HCT116 (cell line): ENCODE data around the gene TECPR1. TPM values are rescaled to one million over a fixed set of nuclear protein-coding genes. Genes with fewer than 3 reads are reported as not detected.

ENCODE experiments used
- ATAC-seq: fragments of 200-7000 bp; cut with Tn5 transposase; 2 replicates; pipeline ENCODE4 v1.9.1; 2020; ENCODE audit warnings: mild to moderate bottlenecking, moderate library complexity
- BruUV-seq: library from RNA; stranded (reverse); fragments of 400-500 nt; replicated peaks from 2 replicates; lab custom pipeline; 2021; lab: Mats Ljungman, UMichigan
- CTCF ChIA-PET: fragments of 300-600 bp; sonication (Branson Sonifier 250); formaldehyde crosslinking; loops from one replicate; lab custom pipeline; 2021; ENCODE audit warnings: antibody characterized with exemption; lab: Charles Lee
- POLR2A ChIA-PET: fragments of 300-600, 350-600 bp; sonication (Branson Sonifier 250); formaldehyde crosslinking; loops from one replicate; lab custom pipeline; 2021; ENCODE audit warnings: antibody characterized with exemption; lab: Charles Lee
- RAD21 ChIA-PET, 2 experiments: fragments of 300-600 bp; sonication (Branson Sonifier 250); formaldehyde crosslinking; loops; one replicate each; lab custom pipeline; 2023; ENCODE audit warnings: low total read pairs in 2 of 2; ENCODE audit not compliant: uncharacterized antibody in 2 of 2, unreplicated experiment in 2 of 2, low non-redundant PET in 1 of 2; lab: Charles Lee
- DNase-seq: peaks from one replicate; pipeline ENCODE4 v3.0.0-alpha.2; 2010; ENCODE audit warnings: low read depth, low spot score
- H2AFZ ChIP-seq: fragments of 200-600 bp; shearing (Covaris generic), sonication (generic); 2 replicates; pipeline ENCODE4 v1.6.1; 2017; ENCODE audit warnings: low read depth, mixed run types, mixed read lengths, antibody characterized with exemption, low read length; ENCODE audit not compliant: poor library complexity, severe bottlenecking
- H3K27ac ChIP-seq: 2 replicates; pipeline ENCODE4 v1.5.1; 2012; ENCODE audit warnings: low read depth, low read length
- H3K27me3 ChIP-seq: fragments of 200-600 bp; sonication (generic); 2 replicates; pipeline ENCODE4 v1.6.1; 2016; ENCODE audit warnings: mixed run types, low read length, mixed read lengths; ENCODE audit not compliant: insufficient read depth
- H3K36me3 ChIP-seq, 2 experiments: fragments of 200-500 bp in 1 of 2; fragments of 200-600 bp in 1 of 2; sonication (Bioruptor generic) in 1 of 2; sonication (generic) in 1 of 2; 2 replicates each; pipeline versions ENCODE4 v1.5.1 to v1.6.1; 2014 to 2016; ENCODE audit warnings: low read length in 2 of 2, inconsistent platforms in 1 of 2, mixed read lengths in 1 of 2, mixed run types in 1 of 2; ENCODE audit not compliant: insufficient read depth in 2 of 2, control insufficient read depth in 1 of 2
- H3K4me1 ChIP-seq, 2 experiments: fragments of 200-600 bp in 1 of 2; sonication (generic) in 1 of 2; 2 replicates each; pipeline versions ENCODE4 v1.5.1 to v1.6.1; 2012 to 2017; ENCODE audit warnings: low read length in 2 of 2, inconsistent platforms in 1 of 2, mild to moderate bottlenecking in 1 of 2, mixed read lengths in 1 of 2, mixed run types in 1 of 2, moderate library complexity in 1 of 2; ENCODE audit not compliant: insufficient read depth in 2 of 2, control insufficient read depth in 1 of 2
- H3K4me2 ChIP-seq: fragments of 200-600 bp; sonication (generic); 2 replicates; pipeline ENCODE4 v1.6.1; 2017; ENCODE audit warnings: mixed run types, low read length, mixed read lengths
- H3K4me3 ChIP-seq, 2 experiments: fragments of 200-600 bp in 1 of 2; sonication (generic) in 1 of 2; replicated peaks in 1 of 2; 2 replicates each; pipeline ENCODE4 v1.5.1; 2011 to 2016; ENCODE audit warnings: low read length in 2 of 2, control low read depth in 1 of 2, low read depth in 1 of 2, mild to moderate bottlenecking in 1 of 2, mixed read lengths in 1 of 2, mixed run types in 1 of 2
- H3K79me2 ChIP-seq: fragments of 200-600 bp; sonication (generic); 2 replicates; pipeline ENCODE4 v1.6.1; 2017; ENCODE audit warnings: mild to moderate bottlenecking, mixed run types, low read length, moderate library complexity, mixed read lengths; ENCODE audit not compliant: insufficient read depth
- H3K9ac ChIP-seq: fragments of 200-600 bp; sonication (generic); 2 replicates; pipeline ENCODE4 v1.6.1; 2016; ENCODE audit warnings: low read length, mixed read lengths
- H3K9me2 ChIP-seq: fragments of 200-600 bp; sonication (generic), shearing (Covaris generic); 2 replicates; pipeline ENCODE4 v1.6.1; 2017; ENCODE audit warnings: mixed run types, mild to moderate bottlenecking, moderate library complexity; ENCODE audit not compliant: insufficient read depth
- H3K9me3 ChIP-seq, 2 experiments: fragments of 200-500 bp in 1 of 2; fragments of 200-600 bp in 1 of 2; sonication (Bioruptor generic) in 1 of 2; sonication (generic) in 1 of 2; 2 replicates each; pipeline ENCODE4 v1.6.1; 2014 to 2017; ENCODE audit warnings: low read length in 2 of 2, mixed read lengths in 2 of 2, inconsistent platforms in 1 of 2, low read depth in 1 of 2, mild to moderate bottlenecking in 1 of 2, mixed run types in 1 of 2, moderate library complexity in 1 of 2; ENCODE audit not compliant: control insufficient read depth in 1 of 2, insufficient read depth in 1 of 2
- H4K20me1 ChIP-seq: fragments of 200-600 bp; sonication (generic), shearing (Covaris generic); 2 replicates; pipeline ENCODE4 v1.6.1; 2017; ENCODE audit warnings: mixed run types, mild to moderate bottlenecking, moderate library complexity; ENCODE audit not compliant: insufficient read depth
- CEBPB ChIP-seq: IDR thresholded peaks from 2 replicates; pipeline ENCODE4 v1.6.1; 2012; ENCODE audit warnings: low read depth
- ELF1 ChIP-seq: IDR thresholded peaks from 2 replicates; pipeline ENCODE4 v1.6.1; 2012; ENCODE audit warnings: low read depth, borderline replicate concordance
- RAD21 ChIP-seq: IDR thresholded peaks from 2 replicates; pipeline ENCODE4 v1.6.1; 2012; ENCODE audit warnings: low read depth, mild to moderate bottlenecking
- SRF ChIP-seq: IDR thresholded peaks from 2 replicates; pipeline ENCODE4 v1.6.1; 2012; ENCODE audit warnings: low read depth
- TCF7L2 ChIP-seq: IDR thresholded peaks from 2 replicates; pipeline ENCODE4 v1.7.0; 2011; ENCODE audit warnings: borderline replicate concordance, inconsistent platforms; ENCODE audit not compliant: insufficient read depth, insufficient read length; ENCODE audit errors: extremely low read depth
- YY1 ChIP-seq: IDR thresholded peaks from 2 replicates; pipeline ENCODE4 v1.6.1; 2011; ENCODE audit warnings: low read length, low read depth, moderate library complexity, mild to moderate bottlenecking; ENCODE audit not compliant: insufficient replicate concordance; ENCODE audit errors: extremely low read depth
- ZNF274 ChIP-seq: fragments of 200-500 bp; sonication (Bioruptor generic); IDR thresholded peaks from 2 replicates; pipeline ENCODE4 v1.6.1; 2014; ENCODE audit warnings: mild to moderate bottlenecking, low read depth, low read length, inconsistent platforms
- intact Hi-C: fragments of 100-400 bp; cut with micrococcal nuclease; formaldehyde crosslinking; loops from 2 replicates; pipeline ENCODE4 v1.10.0; 2022
- total RNA-seq: library from RNA; stranded (reverse); gene quantifications from one replicate; pipeline ENCODE4 v1.2.1, GENCODE V29; 2021; ENCODE audit not compliant: unreplicated experiment
- TF ChIP-seq, protein P1 (sequence below), 3 experiments: fragments of 200-600 bp in 1 of 3; sonication (generic) in 1 of 3; IDR thresholded peaks in 2 of 3; conservative IDR thresholded peaks in 1 of 3; 2 replicates each; pipeline ENCODE4 v1.5.1; 2012 to 2017; ENCODE audit warnings: low read depth in 2 of 3, low read length in 2 of 3, antibody characterized with exemption in 1 of 3, borderline replicate concordance in 1 of 3, control low read depth in 1 of 3, mild to moderate bottlenecking in 1 of 3, mixed read lengths in 1 of 3, mixed run types in 1 of 3, moderate library complexity in 1 of 3; ENCODE audit not compliant: insufficient read depth in 1 of 3

The TECPR1 gene
- total RNA-seq, 1 experiment from 2014 or later: 19.9 TPM

DNA sequence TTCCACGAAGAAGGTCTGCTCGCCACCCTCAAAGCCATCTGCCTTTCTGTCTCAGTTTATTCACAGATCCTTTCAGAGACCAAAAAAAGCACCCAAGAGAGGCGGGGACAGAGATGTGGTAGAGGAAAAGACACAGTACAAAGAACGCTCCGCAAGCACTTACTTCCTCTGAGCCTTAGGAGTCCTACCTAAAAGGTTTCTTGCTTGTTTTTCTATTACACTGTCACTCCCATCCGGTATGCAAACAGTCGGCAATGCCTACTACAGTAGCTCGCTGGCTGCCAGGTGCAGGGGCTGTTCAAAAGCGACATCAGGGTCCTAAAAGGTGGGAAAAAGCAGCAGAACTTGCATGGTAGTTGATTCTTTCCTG lies 816 bp downstream of the TECPR1 start:
- POLR2A ChIA-PET: no interaction called here
- H3K9me3 ChIP-seq: no peaks in the 10 kb centered on the region
- peaks cover 14 to 22% of the 10 kb centered on the region in 2 experiments for H3K4me1 ChIP-seq
- peak overlapping the region; percentile 70 for H3K27ac ChIP-seq
- H3K9ac ChIP-seq: peak overlapping the region; percentile 83
- peak overlapping the region; percentile 99 for H3K4me2 ChIP-seq
- CTCF ChIA-PET: interaction anchor here (1.3 kb wide), 1 partner anchor 150 kb away, joined by 4 read pairs; the partner anchor contains the start of gene BAIAP2L1
- TF ChIP-seq CEBPB: no peak
- no peak for TF ChIP-seq ZNF274
- no peak for TF ChIP-seq TCF7L2
- TF ChIP-seq SRF: no peak
- TF ChIP-seq, protein P1, sequence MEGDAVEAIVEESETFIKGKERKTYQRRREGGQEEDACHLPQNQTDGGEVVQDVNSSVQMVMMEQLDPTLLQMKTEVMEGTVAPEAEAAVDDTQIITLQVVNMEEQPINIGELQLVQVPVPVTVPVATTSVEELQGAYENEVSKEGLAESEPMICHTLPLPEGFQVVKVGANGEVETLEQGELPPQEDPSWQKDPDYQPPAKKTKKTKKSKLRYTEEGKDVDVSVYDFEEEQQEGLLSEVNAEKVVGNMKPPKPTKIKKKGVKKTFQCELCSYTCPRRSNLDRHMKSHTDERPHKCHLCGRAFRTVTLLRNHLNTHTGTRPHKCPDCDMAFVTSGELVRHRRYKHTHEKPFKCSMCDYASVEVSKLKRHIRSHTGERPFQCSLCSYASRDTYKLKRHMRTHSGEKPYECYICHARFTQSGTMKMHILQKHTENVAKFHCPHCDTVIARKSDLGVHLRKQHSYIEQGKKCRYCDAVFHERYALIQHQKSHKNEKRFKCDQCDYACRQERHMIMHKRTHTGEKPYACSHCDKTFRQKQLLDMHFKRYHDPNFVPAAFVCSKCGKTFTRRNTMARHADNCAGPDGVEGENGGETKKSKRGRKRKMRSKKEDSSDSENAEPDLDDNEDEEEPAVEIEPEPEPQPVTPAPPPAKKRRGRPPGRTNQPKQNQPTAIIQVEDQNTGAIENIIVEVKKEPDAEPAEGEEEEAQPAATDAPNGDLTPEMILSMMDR (IDR thresholded peaks at IDR 0.05 in 2 of 3, conservative IDR thresholded peaks at IDR 0.05 in 1 of 3; ENCODE audit: borderline replicate concordance in 1 of 3, insufficient read depth in 1 of 3, low read depth in 2 of 3, low read length in 2 of 3): no peak
- TF ChIP-seq, all 23 proteins: peak for 0
- RAD21 ChIA-PET: interaction anchor here in 1 of 2 experiments (0.7 kb wide), 1 partner anchor 17 kb away, joined by 3 read pairs; no protein-coding TSS in a partner anchor
- no peaks in the 10 kb centered on the region for H4K20me1 ChIP-seq
- H3K36me3 ChIP-seq: no peaks in the 10 kb centered on the region
- peak overlapping the region; percentile 89 to 96 for H3K4me3 ChIP-seq
- ATAC-seq: no peak
- intact Hi-C loops: no loop called here
- no peaks in the 10 kb centered on the region for H3K27me3 ChIP-seq
- H2AFZ ChIP-seq: no peak overlapping the region
- no peak for DNase-seq
- H3K9me2 ChIP-seq: no peaks in the 10 kb centered on the region
- no TSS peak for BruUV-seq
- H3K79me2 ChIP-seq: peaks cover 29% of the 10 kb centered on the region

DNA sequence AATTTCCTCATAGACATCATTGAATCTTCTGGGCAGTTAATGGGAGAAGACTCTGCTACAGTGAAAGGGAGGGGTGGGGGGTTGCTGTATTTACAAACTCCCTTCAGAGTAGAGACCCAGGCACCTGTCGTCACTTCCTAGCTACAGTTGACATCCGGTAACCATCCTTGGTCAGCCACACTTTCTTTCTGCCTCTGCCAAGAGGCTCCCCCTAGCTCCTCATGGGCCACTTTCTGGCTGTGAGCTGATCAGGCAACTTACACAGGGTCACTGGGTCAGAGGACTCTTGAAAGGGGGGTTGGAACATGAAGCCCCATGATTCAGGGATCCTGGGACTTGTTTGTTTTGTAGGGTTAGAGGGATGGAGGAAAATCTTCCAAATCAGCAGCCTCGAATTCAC lies 1.2 kb downstream of the TECPR1 start:
- BruUV-seq: TSS peak; percentile 57
- Histone ChIP-seq H3K9ac (peak overlapping the region; percentile 83), H2AFZ (no peak overlapping the region), H3K4me3 (peak overlapping the region; percentile 89 to 96), H3K4me1 (peaks cover 14 to 27% of the 10 kb centered on the region in 2 experiments), H3K9me2 (no peaks in the 10 kb centered on the region), H3K27ac (peak overlapping the region; percentile 70), H3K36me3 (no peaks in the 10 kb centered on the region), H3K27me3 (no peaks in the 10 kb centered on the region), H4K20me1 (no peaks in the 10 kb centered on the region), H3K4me2 (peak overlapping the region; percentile 99)
- DNase-seq (no peak), ATAC-seq (no peak)
- CTCF ChIA-PET: interaction anchor here (1.3 kb wide), 1 partner anchor 150 kb away, joined by 4 read pairs; the partner anchor contains the start of gene BAIAP2L1
- POLR2A ChIA-PET: no interaction called here
- RAD21 ChIA-PET: interaction anchor here in 1 of 2 experiments (0.7 kb wide), 1 partner anchor 75 kb away, joined by 3 read pairs; no protein-coding TSS in a partner anchor
- no peak for TF ChIP-seq ZNF274
- no peak for TF ChIP-seq YY1
- TF ChIP-seq ELF1: no peak
- no peak for TF ChIP-seq RAD21
- TF ChIP-seq, all 23 proteins: peak for 0
- no peaks in the 10 kb centered on the region for H3K9me3 ChIP-seq
- intact Hi-C loops: no loop called here
- H3K79me2 ChIP-seq: peaks cover 28% of the 10 kb centered on the region
